ENCODE measurements around the gene DSG3.

DNA sequence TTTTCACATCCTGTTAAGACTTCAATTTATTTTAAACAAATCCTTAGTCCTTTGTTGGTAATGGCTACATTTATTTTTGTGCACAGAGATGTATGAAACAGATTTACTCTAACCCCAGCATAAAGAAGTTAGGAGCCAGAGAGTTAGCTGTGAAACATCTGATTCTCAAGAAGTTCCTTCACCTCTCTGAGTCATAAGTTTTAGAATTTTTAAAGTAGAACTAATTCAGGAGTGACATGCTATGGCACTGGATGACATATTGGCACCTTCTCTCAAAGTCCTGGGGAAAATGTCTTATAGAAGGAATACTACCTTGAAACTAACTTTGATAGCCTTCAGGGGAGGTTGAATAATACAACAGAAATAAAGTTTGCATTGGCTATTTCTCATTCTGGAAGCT is 44.0 kb downstream of the DSG3 start:
- TF ChIP-seq CEBPB (IDR thresholded peaks at IDR 0.05; ENCODE audit: low read depth, low read length) (no peak), EZH2 (IDR thresholded peaks at IDR 0.05; ENCODE audit: low read depth, low read length, severe bottlenecking) (no peak), POLR2A (IDR thresholded peaks at IDR 0.05; ENCODE audit: control extremely low read depth in 1 of 2, low read depth in 2 of 2, low read length in 2 of 2) (no peak), BACH1 (IDR thresholded peaks at IDR 0.05; ENCODE audit: low read length) (no peak), KDM1A (IDR thresholded peaks at IDR 0.05; ENCODE audit: borderline replicate concordance, low read length) (no peak)
- TF ChIP-seq, protein P1, sequence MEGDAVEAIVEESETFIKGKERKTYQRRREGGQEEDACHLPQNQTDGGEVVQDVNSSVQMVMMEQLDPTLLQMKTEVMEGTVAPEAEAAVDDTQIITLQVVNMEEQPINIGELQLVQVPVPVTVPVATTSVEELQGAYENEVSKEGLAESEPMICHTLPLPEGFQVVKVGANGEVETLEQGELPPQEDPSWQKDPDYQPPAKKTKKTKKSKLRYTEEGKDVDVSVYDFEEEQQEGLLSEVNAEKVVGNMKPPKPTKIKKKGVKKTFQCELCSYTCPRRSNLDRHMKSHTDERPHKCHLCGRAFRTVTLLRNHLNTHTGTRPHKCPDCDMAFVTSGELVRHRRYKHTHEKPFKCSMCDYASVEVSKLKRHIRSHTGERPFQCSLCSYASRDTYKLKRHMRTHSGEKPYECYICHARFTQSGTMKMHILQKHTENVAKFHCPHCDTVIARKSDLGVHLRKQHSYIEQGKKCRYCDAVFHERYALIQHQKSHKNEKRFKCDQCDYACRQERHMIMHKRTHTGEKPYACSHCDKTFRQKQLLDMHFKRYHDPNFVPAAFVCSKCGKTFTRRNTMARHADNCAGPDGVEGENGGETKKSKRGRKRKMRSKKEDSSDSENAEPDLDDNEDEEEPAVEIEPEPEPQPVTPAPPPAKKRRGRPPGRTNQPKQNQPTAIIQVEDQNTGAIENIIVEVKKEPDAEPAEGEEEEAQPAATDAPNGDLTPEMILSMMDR (IDR thresholded peaks at IDR 0.05; ENCODE audit: control extremely low read depth in 1 of 3, insufficient read depth in 1 of 3, low read depth in 1 of 3, low read length in 3 of 3), result no peak

All from H1 (cell line).